ENCODE results near the gene RBM34.
"Not testable (repeated sequence)": the region's sequence is repeated elsewhere in the genome, so short reads cannot be mapped to it uniquely, and the experiment has no call there.

The RBM34 gene

DNA sequence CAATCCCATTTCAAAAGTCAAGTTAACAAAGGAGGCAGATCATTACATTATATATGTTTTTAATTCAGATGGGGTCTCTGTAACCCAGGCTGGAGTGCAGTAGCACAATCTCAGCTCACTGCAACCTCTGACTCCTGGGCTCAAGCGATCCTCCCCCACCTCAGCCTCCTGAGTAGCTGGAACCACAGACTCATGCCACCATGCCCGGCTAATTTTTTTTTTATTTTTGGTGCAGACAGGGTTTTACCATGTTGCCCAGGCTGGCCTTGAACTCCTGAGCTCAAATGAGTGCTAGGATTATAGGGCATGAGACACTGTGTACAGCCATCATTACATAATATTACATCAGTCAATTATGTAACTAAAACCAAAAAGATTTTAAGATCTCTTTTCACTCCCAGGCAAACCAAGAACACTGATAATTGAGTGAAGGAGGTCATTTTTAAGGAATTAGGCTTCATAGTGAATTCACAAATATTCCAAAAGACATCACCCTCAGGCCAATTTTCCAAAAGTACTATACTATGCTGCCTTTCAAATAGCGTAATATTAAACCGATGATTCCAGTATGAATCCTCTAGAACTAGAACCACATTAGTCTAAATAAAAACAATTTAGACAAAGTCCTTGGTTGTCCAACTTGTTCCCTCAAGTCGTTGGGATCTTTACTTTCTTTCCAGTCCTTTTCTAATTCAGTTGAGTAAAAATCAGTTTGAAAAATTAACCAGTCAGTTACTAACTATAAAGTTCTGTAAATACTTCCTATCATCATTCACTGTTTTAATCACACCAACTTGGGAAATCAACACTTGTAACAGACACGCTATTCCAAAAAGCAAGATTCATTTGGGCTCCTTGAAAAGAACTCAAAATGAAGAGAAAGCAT lies 48.5 kb downstream of the RBM34 start:
- DNase-seq (ENCODE audit: low spot score) = no peak

DNA sequence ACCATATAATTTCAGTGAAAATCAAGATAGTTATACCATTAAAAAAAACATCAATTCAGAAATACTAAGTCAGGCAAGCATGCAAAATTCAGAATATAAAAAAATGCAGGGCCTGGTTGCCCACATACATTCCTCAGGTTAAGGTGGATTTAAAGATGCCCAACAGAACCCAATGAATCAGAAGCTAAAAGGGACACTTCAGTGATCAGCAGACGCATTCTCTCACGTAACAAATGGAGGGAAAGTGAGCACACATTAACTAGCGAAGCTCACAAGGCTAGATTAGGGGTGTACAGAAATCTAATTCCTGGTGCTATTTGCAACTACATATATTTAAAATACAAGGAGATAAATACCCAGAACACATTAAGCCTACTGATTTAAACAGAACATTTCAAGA lies 49.9 kb downstream of the RBM34 start:
- DNase-seq (ENCODE audit: low spot score) = no peak

DNA sequence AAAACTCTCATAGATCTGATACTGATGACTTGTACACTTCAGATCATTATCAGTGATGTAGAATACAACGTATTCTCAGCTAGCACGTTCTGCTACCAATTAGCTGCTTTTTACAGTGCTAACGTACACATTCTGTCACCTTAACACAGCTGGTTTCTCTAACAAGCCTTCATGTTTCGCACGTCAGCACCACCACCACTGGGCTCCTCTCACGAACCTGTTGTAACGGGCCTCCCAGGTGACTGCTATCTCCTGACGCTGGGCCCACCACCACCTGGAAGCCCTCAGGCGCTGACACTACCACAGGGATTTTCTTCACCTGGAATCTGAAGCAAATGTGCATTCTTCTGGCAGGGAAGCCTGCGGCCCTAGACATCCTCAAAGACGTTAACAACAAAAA lies 52.2 kb downstream of the RBM34 start:
- no peak for DNase-seq (ENCODE audit: low spot score)

DNA sequence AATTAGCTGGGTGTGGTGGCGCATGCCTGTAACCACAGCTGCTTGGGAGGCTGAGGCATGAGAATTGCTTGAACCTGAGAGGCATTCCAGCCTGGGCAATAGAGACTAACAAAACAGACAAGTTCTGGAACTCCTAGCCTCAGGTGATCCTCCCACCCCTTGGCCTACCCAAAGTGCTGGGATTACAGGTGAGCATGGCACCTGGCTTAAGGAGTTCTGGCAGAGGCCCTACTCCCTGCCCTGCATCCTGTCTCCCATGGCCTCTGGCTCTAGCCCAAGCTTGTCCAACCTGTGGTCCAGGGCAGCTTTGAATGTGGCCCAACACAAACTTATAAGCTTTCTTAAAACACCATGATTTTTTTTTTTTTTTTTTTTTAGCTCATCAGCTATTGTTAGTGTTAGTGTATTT lies 52.9 kb downstream of the RBM34 start:
- DNase-seq (ENCODE audit: low spot score) = no peak

DNA sequence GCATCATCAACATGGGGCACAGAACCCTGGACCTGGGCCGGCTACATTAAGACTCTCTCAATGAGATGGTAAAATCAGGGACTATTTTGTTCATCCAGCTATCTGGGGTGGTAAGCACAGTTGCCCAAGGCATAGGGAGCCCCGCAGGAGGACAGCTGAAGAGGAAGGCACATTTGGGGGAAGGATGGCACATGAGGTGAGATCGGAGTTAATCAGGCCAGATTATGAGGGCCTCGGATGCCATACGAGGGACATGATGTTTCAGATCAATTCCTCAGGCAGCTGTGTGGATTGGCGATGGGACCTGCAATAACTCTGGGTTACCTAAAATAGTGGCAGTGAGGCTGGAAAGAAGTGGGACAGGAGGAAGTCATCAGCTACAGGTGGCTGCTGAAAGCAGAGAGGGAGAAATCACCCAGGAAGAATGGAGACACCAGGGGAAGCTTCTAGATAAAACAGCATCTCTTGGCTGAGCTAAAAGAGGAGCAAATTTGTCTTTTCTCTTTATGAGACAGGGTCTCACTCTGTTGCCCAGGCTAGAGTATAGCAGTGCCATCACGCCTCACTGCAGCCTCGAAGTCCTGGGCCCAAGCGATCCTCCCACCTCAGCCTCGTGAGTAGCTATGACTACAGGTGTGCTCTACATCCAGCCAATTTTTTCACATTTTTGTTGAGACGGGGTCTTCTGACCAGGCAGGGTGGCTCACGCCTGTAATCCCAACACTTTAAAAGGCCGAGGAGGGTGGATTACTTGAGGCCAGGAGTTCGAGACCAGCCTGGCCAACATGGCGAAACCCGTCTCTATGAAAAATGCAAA lies 53.5 kb downstream of the RBM34 start:
- DNase-seq (ENCODE audit: low spot score) = no peak

DNA sequence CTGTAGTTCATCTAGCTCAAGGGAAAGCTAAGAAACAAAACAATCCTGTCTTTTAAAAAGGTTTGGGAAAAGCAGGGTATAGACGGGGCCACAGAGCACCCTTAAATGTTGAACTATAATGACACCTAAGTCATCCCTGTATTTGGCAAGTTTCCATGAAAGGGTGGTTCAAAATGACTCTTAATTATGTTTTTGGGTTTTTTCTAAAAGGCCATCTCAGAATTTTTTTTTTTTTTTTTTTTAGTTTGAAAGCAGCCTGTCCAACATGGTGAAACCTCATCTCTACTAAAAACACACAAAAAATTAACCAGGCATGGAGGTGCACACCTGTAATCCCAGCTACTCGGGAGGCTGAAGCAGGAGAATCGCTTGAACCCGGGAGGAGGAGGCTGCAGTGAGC lies 54.6 kb downstream of the RBM34 start:
- no peak for DNase-seq (ENCODE audit: low spot score)

DNA sequence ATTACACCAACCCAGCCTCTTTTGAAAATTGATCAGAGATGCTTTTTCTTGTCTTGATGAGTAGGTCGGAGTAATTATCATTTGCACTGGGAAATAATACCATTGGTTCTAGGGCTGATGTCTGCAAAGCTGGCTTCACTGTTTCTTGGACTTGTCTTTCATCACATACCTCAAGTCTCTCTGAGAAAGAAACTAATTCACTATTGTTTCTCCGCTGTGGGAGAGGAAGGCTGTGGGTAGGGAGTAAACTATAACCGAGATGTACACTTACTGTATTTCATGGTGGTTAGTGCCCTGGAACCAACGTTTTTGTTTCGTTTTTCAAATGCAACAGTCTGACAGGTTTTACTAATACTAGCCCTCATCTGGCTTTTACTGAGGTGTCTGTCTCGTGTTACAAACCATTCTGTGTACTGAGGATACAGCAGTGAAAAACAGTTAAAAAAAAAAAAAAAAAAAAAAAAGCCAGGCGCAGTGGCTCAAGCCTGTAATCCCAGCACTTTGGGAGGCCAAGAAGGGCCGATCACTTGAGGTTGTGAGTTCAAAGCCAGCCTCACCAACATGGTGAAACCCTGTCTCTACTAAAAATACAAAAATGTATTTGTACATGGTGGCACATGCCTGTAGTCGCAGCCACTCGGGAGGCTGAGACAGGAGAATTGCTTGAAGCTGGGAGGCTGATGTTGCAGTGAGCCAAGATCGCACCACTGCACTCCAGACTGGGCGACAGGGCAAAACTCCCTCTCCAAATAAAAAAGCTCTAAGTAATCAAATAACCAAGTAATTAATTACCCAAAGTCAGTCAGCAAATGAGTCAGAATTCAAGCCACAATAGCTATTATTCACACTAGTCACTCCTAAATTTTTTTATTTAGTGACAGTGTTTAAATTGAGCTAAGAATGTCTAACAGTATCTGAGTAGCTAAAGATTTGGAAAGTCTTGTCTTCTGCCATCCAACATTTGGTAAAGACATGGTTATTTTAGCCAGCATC lies 55.7 kb downstream of the RBM34 start:
- peak; percentile 82 for DNase-seq (ENCODE audit: low spot score)

DNA sequence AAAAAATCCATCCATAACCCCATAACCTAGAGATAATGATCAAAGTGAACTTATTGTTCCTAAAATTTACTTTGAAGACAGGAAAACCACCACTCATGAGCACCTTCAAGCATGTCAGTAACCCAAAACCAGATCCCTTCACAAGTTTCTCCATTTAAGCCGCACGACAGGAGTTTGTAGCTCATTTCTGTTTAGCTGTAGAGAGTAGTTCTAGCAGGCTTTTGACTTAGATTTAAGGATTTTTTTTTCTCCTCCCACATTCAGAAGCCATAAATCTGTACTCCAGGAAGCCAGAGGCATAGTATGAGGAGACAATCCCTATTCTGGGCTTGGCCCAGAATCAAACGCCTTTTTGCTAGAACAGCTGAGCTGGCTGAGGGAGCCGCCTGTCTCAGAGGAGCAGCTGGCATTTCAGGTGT lies 58.0 kb downstream of the RBM34 start:
- no peak for DNase-seq (ENCODE audit: low spot score)

DNA sequence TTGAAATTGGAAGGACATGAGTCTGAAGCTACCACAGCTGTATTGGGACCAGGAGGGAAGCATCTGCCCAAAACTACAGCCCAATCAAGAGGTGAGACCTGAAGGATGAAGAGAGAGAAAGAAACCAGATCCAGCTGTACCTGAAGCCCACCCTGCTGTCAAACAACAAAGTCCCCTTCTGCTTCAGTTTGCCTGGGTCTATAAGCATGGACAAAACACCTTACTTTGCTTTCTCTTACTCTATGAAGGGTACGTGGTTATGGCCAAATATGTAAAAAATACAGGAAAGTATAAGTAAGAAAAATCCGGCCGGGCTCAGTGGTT lies 58.8 kb downstream of the RBM34 start:
- no peak for DNase-seq (ENCODE audit: low spot score)

DNA sequence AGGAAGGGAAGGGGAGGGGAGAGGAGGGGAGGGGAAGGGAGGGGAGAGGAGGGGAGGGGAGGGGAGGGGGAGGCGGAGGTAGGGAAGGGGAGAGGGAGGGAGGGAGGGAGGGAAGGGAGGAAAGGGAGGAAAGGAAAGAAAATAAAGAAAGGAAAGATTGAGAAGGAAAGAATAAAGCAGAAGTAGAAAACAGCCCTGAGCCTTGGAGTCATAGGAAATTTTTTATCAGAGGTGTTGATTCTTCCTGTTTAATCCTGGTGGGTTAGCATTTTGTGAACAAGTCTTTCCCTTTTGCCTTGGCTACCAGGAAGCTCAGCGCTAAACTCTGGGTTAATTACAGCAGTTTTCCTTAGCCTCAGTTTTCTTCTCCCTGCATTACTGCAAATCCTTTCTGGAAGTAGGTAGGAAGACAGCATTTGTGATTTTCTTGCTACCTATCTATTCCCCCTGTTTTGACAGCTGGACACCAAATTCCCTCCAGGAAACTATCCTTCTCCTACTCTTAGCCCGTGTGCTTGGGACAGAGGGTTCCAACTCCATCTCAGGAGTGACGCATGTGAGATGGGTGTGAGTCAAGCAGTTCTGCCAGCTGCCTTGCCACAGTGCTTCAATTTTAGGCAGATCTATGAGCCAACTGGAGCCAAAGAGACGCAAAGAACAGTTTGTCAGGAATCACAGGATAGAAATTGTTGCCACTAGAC lies 59.3 kb downstream of the RBM34 start:
- DNase-seq (ENCODE audit: low spot score) = no peak

DNA sequence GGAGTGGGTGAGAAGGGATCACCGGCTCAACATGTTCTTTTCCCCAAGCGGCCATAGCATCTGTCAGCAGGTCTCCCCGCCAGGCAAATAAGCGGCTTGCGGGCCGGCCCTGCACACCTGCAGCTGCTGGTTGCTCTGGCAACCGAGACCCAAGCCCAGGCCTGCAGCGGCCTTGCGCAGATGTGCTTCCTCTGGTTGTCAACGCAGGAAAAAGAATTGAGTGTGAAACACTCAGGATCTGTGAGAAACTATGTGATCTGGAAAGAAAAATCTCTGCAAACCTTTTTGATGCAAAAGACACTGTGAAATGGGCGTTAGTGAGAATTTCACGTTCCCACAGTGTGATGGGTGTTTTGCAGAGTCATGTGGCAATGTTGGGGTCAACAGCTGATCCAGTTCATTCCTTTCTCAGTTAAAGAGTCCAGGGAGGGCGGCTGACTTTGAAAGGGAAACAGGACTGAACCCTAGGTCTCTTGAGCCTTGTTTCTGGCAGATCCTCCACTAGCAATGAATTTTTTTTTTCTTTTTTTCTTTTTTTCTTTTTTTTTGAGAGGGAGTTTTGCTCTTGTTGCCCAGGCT lies 60.8 kb downstream of the RBM34 start:
- DNase-seq (ENCODE audit: low spot score) = no peak

DNA sequence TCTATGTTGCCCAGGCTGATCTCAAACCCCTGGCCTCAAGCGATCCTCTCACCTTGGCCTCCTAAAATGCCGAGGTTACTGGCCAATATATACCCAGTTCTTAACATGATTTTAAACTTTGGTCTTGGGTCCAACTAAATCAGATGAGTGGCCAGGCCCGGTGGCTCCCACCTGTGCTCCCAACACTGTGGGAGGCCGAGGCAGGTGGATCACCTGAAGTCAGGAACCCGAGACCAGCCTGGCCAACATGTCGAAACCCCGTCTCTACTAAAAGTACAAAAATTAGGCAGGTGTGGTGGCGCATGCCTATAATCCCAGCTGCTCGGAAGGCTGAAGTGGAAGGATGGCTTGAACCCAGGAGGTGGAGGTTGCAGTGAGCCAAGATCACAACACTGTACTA lies 62.1 kb downstream of the RBM34 start:
- DNase-seq (ENCODE audit: low spot score) = no peak

DNA sequence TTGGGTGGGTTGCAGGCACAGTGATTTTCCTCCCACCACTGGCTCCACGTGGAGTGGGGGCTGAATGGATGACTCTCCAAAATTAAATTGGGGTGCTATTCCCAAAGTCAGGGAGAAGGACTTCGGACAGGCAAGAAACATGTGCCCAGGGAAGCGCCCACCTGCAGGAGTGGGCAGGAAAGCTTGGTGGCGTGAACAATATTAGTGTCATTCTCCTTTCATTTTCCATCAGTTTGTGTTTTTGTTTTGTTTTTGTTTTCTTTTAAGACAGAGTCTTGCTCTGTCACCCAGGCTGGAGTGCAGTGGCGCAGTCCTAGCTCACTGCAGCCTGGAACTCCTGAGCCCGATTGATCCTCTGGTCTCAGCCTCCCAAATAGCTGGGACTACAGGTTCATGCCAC lies 62.5 kb downstream of the RBM34 start:
- no peak for DNase-seq (ENCODE audit: low spot score)

DNA sequence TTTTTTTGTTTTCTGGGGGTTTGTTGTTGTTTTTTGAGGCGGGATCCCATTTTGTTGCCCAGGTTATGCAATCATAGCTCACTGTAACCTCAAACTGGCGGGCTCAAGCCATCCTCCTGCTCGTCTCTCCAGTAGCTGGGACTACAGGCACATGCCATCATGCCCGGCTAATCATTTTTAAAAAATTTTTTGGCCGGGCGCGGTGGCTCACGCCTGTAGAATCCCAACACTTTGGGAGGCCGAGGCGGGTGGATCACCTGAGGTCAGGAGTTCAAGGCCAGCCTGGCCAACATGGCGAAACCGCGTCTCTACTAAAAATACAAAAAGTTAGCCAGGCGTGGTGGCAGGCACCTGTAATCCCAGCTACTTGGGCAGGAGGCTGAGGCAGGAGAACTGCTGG lies 63.5 kb downstream of the RBM34 start:
- not testable (repeated sequence) for DNase-seq (ENCODE audit: low spot score)

DNA sequence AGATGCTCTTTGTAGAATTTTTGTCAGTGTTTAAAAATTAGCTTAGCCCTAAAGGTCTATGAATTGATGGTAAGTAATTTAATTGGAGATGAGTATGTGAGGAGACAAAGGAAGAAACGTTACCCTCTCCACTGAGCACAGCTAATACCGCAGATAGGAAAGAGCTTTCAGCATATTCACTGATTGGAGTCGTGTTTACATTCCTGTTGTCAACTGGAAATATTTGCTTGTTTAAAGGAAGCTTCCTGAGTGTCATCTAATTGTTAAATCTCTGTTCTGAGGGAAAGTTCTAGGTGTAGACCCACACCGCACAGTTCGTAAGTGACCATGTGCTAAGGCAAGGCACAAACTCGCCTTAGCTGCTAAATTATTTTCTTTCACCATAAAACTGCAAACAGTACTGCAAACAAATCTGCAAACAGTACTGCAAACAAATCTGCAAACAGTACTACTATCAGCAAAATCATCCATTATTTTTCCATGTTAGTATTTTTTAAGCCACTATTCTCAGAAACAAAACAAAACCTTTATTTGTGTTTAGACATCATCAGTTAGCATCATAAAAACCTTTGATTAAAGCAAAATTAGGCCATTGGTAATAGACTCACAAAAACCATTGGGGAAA lies 65.0 kb downstream of the RBM34 start:
- DNase-seq (ENCODE audit: low spot score) = no peak

DNA sequence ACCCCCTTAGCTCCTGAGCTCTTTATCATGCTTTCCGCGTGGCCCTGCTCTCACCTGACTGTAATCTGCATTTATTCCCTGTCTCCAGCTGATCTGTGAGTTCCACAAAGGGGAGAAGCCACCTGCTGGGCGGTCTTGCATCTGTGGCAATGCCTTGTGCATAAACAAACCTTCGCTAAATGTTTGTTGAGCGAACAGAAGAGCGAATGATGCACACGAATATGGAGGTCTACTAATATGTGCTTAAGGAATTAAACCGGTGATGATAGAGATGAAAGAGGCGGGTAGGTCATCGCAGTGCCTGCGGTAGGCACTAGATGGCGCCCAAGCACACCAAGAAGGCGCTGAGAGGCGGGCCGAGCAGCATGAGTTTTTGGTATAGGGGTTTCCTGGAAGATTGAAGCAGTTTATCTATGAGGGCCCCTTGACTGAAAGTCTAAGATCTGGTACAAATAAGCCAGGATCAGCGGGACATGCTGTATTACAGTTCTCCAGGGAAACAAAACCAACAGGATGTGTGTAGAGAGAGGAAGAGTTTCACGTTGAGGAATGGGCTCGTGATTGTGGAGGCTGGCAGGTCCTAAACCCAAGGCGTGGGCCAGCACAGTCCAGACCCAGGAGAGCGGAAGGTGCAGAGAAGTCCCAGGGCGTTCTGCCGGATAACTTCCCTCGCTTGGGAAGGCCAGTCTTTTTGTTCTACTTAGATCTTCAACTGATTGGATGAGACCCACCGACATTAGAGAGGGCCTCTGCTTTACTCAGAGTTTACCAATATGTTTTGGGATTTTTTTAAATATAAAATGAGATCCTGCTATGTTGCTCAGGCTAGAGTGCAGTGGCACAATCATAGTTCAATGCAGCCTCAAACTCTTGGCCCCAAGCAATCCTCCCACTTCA lies 67.1 kb downstream of the RBM34 start:
- peak; percentile 85 for DNase-seq (ENCODE audit: low spot score)

DNA sequence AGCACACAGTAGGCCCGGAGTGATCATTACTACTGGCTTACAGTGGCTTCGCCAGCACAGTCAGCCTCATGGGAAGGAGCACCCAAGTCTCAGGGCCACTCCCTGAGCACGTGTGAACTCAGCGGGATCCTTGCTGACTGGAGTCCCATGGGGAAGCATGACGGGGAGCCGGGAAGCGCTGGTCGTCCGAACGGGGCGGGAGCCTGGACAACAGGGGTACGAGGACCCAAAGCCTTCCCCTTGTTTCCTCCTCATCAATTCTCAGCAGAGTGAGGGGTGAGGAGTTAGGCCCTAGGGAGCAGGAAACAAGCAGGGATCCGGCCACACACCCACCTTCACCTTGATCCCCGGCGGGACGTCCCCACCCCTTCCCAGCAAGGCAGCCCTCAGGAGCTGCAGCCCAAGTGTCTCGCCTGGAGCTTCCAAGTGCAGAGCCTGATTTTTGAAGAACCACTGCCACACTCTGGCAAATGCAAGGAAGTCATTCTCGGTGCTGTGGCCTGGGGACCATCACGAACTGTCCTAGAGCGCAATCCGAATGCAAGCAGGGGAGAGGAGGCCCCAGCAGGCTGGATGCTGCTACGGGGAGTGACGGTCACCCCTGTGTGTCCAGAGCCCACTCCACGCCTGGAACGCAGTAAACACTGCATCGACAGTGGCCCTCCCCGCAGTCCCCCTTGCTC lies 67.9 kb downstream of the RBM34 start:
- no peak for DNase-seq (ENCODE audit: low spot score)

DNA sequence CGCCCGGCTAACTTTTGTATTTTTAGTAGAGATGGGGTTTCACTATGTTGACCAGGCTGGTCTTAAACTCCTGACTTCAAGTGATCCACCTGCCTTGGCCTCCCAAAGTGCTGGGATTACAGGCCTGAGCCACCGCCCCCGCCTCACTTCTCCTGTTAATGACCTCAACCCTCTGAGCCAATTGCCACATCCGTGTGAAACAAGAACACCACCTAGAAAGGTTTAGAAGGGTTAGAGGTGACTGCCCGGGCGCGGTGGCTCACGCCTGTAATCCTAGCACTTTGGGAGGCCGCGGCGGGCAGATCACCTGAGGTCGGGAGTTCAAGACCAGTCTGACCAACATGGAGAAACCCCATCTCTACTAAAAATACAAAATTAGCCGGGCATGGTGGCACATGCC lies 68.6 kb downstream of the RBM34 start:
- not testable (repeated sequence) for DNase-seq (ENCODE audit: low spot score)

DNA sequence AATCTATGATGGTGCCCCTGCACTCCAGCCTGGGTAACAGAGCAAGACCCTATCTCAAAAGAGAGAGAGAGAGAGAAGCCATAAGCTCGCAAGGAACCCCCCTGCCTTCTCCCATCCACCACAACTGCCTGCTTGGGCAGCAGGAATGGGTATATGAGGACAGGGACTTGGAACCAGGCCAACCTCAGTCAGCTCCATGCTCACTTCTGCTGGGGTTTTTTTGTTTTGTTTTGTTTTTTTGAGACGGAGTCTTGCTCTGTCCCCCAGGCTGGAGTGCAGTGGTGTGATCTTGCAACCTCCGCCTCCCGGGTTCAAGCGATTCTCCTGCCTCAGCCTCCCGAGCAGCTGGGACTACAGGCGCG lies 69.0 kb downstream of the RBM34 start:
- not testable (repeated sequence) for DNase-seq (ENCODE audit: low spot score)

Data from activated CD4-positive, alpha-beta T cell treated with anti-CD3 and anti-CD28 coated beads, Interleukin-2, Interleukin-4, amounts not matched to agents 100 ng/mL and 50 ng/mL, durations not matched to agents 16 hours and 8 hours (primary cell).